ENCODE measurements around the gene SEMA6A. TPM values are rescaled to one million over a fixed set of nuclear protein-coding genes. Genes with fewer than 3 reads are reported as not detected.

The SEMA6A gene
- total RNA-seq, 1 experiment from 2014 or later: 0.34 TPM

GRCh38 chr5:116492776-116493175 lies 81.8 kb downstream of the SEMA6A start:
- no peak for DNase-seq (ENCODE audit: low read depth)

GRCh38 chr5:116492016-116492623 lies 82.5 kb downstream of the SEMA6A start:
- peak; percentile 88 for DNase-seq (ENCODE audit: low read depth)

- no peak for DNase-seq (ENCODE audit: low read depth)
These were observed 86.1 kb downstream of the SEMA6A start for GRCh38 chr5:116488356-116489041.

- no peak for DNase-seq (ENCODE audit: low read depth)
These were observed 87.6 kb downstream of the SEMA6A start for GRCh38 chr5:116487045-116487444.

- no peak for DNase-seq (ENCODE audit: low read depth)
These were observed 88.0 kb downstream of the SEMA6A start for GRCh38 chr5:116486588-116486987.

GRCh38 chr5:116484645-116485044 lies 90.0 kb downstream of the SEMA6A start:
- DNase-seq (ENCODE audit: low read depth): no peak

- no peak for DNase-seq (ENCODE audit: low read depth)
These were observed 92.2 kb downstream of the SEMA6A start for GRCh38 chr5:116482394-116482793.

- DNase-seq (ENCODE audit: low read depth): no peak
These were observed 93.6 kb downstream of the SEMA6A start for GRCh38 chr5:116480894-116481510.

- no peak for DNase-seq (ENCODE audit: low read depth)
These were observed 94.6 kb downstream of the SEMA6A start for GRCh38 chr5:116479776-116480675.

GRCh38 chr5:116478491-116478890 lies 96.1 kb downstream of the SEMA6A start:
- no peak for DNase-seq (ENCODE audit: low read depth)

- DNase-seq (ENCODE audit: low read depth): no peak
These were observed 97.6 kb downstream of the SEMA6A start for GRCh38 chr5:116476897-116477537.

- DNase-seq (ENCODE audit: low read depth): no peak
These were observed 99.3 kb downstream of the SEMA6A start for GRCh38 chr5:116475338-116475737.

- DNase-seq (ENCODE audit: low read depth): no peak
These were observed 100.9 kb downstream of the SEMA6A start for GRCh38 chr5:116473706-116474105.

GRCh38 chr5:116472274-116472673 lies 102.3 kb downstream of the SEMA6A start:
- no peak for DNase-seq (ENCODE audit: low read depth)

- DNase-seq (ENCODE audit: low read depth): no peak
These were observed 105.0 kb downstream of the SEMA6A start for GRCh38 chr5:116469631-116470030.

GRCh38 chr5:116468583-116468982 lies 106.0 kb downstream of the SEMA6A start:
- DNase-seq (ENCODE audit: low read depth): no peak

GRCh38 chr5:116467465-116467843 lies 107.2 kb downstream of the SEMA6A start:
- DNase-seq (ENCODE audit: low read depth): no peak

- DNase-seq (ENCODE audit: low read depth): no peak
These were observed 107.7 kb downstream of the SEMA6A start for GRCh38 chr5:116466727-116467464.

- no peak for DNase-seq (ENCODE audit: low read depth)
These were observed 109.2 kb downstream of the SEMA6A start for GRCh38 chr5:116465411-116465810.

- DNase-seq (ENCODE audit: low read depth): no peak
These were observed 110.4 kb downstream of the SEMA6A start for GRCh38 chr5:116464144-116464708.

GRCh38 chr5:116462500-116462899 lies 112.1 kb downstream of the SEMA6A start:
- no peak for DNase-seq (ENCODE audit: low read depth)
